SK-N-SH (cell line): ENCODE data around the gene MAP2K7. TPM values are rescaled to one million over a fixed set of nuclear protein-coding genes. Genes with fewer than 3 reads are reported as not detected.

Experiments
- CTCF ChIA-PET: fragments of 300-600, 350-600 bp; formaldehyde crosslinking; extraction: SDS; loops from one replicate; lab custom pipeline; 2021; lab: Yijun Ruan, JAX
- POLR2A ChIA-PET: fragments of 350-600 bp; sonication (Branson Sonifier 250); formaldehyde crosslinking; extraction: SDS; loops from one replicate; lab custom pipeline; 2020; ENCODE audit warnings: antibody characterized with exemption, inconsistent platforms; lab: Yijun Ruan, JAX
- DNase-seq: peaks from one replicate; pipeline ENCODE4 v3.0.0; 2012
- H2AFZ ChIP-seq: fragments of 200-600 bp; sonication (generic); 2 replicates; pipeline ENCODE4 v1.8.1; 2016; ENCODE audit warnings: antibody characterized with exemption, mild to moderate bottlenecking, low read depth
- H3F3A ChIP-seq: fragments of 200-600 bp; sonication (generic); replicated peaks from 2 replicates; pipeline ENCODE3; 2016; ENCODE audit warnings: antibody characterized with exemption, mild to moderate bottlenecking; ENCODE audit not compliant: insufficient read depth
- H3K27ac ChIP-seq, 2 experiments: fragments of 200-500 bp in 1 of 2; fragments of 200-600 bp in 1 of 2; sonication (Bioruptor generic) in 1 of 2; sonication (generic), shearing (Covaris generic) in 1 of 2; 2 replicates each; pipeline versions ENCODE4 v1.5.1 to v1.6.1; 2014 to 2016; ENCODE audit warnings: low read depth in 2 of 2, inconsistent platforms in 1 of 2, low read length in 1 of 2, mild to moderate bottlenecking in 1 of 2, mixed read lengths in 1 of 2
- H3K27me3 ChIP-seq: fragments of 200-600 bp; sonication (generic), shearing (Covaris generic); 2 replicates; pipeline ENCODE4 v1.6.1; 2016; ENCODE audit warnings: mixed run types; ENCODE audit not compliant: insufficient read depth
- H3K36me3 ChIP-seq, 2 experiments: fragments of 200-500 bp in 1 of 2; fragments of 200-600 bp in 1 of 2; sonication (Bioruptor generic) in 1 of 2; sonication (generic) in 1 of 2; replicated peaks in 1 of 2; 2 replicates each; pipeline versions ENCODE3 to v1.5.1; 2014 to 2016; ENCODE audit warnings: low read length in 1 of 2, mild to moderate bottlenecking in 1 of 2; ENCODE audit not compliant: insufficient read depth in 2 of 2, control insufficient read depth in 1 of 2
- H3K4me1 ChIP-seq, 2 experiments: fragments of 200-500 bp in 1 of 2; fragments of 200-600 bp in 1 of 2; sonication (Bioruptor generic) in 1 of 2; sonication (generic), shearing (Covaris generic) in 1 of 2; 2 replicates each; pipeline versions ENCODE4 v1.5.1 to v1.6.1; 2014 to 2016; ENCODE audit warnings: low read depth in 1 of 2, low read length in 1 of 2, mixed run types in 1 of 2; ENCODE audit not compliant: insufficient read depth in 2 of 2, control insufficient read depth in 1 of 2
- H3K4me2 ChIP-seq: fragments of 200-600 bp; sonication (generic), shearing (Covaris generic); 2 replicates; pipeline ENCODE4 v1.6.1; 2017; ENCODE audit warnings: mixed run types
- H3K4me3 ChIP-seq, 2 experiments: fragments of 200-500 bp in 1 of 2; fragments of 200-600 bp in 1 of 2; sonication (Bioruptor generic) in 1 of 2; sonication (generic), shearing (Covaris generic) in 1 of 2; 2 replicates each; pipeline versions ENCODE4 v1.5.1 to v1.8.1; 2014 to 2016; ENCODE audit warnings: low read depth in 2 of 2, inconsistent platforms in 1 of 2, low read length in 1 of 2, mild to moderate bottlenecking in 1 of 2, mixed read lengths in 1 of 2, moderate library complexity in 1 of 2
- H3K79me2 ChIP-seq: fragments of 200-600 bp; sonication (generic); 2 replicates; pipeline ENCODE4 v1.8.1; 2017; ENCODE audit warnings: mild to moderate bottlenecking; ENCODE audit not compliant: insufficient read depth
- H3K9ac ChIP-seq: fragments of 200-600 bp; sonication (generic); 2 replicates; pipeline ENCODE4 v1.6.1; 2017; ENCODE audit warnings: mixed run types
- H3K9me2 ChIP-seq: fragments of 200-600 bp; sonication (generic); 2 replicates; pipeline ENCODE4 v1.6.1; 2017; ENCODE audit warnings: mixed run types
- H3K9me3 ChIP-seq: fragments of 200-600 bp; sonication (generic); 2 replicates; pipeline ENCODE4 v1.6.1; 2017; ENCODE audit warnings: mixed run types, mild to moderate bottlenecking, moderate library complexity
- H4K20me1 ChIP-seq: fragments of 200-600 bp; sonication (generic); 2 replicates; pipeline ENCODE4 v1.6.1; 2017; ENCODE audit warnings: mild to moderate bottlenecking, mixed run types; ENCODE audit not compliant: insufficient read depth
- EP300 ChIP-seq, 2 experiments: IDR thresholded peaks; 2 replicates each; pipeline versions ENCODE4 v1.4.0 to v1.6.1; 2012; ENCODE audit warnings: borderline replicate concordance in 1 of 2, low read depth in 1 of 2, low read length in 1 of 2
- FOSL2 ChIP-seq: IDR thresholded peaks from 2 replicates; pipeline ENCODE4 v1.4.0; 2012; ENCODE audit warnings: low read depth, mild to moderate bottlenecking, moderate library complexity, borderline replicate concordance
- FOXM1 ChIP-seq: IDR thresholded peaks from 2 replicates; pipeline ENCODE4 v1.4.0; 2012; ENCODE audit warnings: low read depth, mild to moderate bottlenecking
- GABPA ChIP-seq: IDR thresholded peaks from 2 replicates; pipeline ENCODE4 v1.4.0; 2012; ENCODE audit warnings: low read depth, mild to moderate bottlenecking
- GATA2 ChIP-seq: sonication (generic); formaldehyde crosslinking; IDR thresholded peaks from 2 replicates; pipeline ENCODE4 v1.5.0; 2020; ENCODE audit warnings: mild to moderate bottlenecking, missing genetic modification reagents
- IRF3 ChIP-seq: fragments of 150-350 bp; IDR thresholded peaks from 2 replicates; pipeline ENCODE4 v1.6.1; 2016; ENCODE audit warnings: mild to moderate bottlenecking, low read depth, low read length
- MAX ChIP-seq: IDR thresholded peaks from 2 replicates; pipeline ENCODE4 v1.4.0; 2012; ENCODE audit warnings: low read depth
- MXI1 ChIP-seq: IDR thresholded peaks from 2 replicates; pipeline ENCODE4 v1.6.1; 2012; ENCODE audit warnings: mild to moderate bottlenecking, low read depth, low read length, improper control_type of control experiment
- POLR2AphosphoS5 ChIP-seq: IDR thresholded peaks from 2 replicates; pipeline ENCODE4 v1.6.1; 2012; ENCODE audit warnings: low read depth, low read length
- RAD21 ChIP-seq: IDR thresholded peaks from 2 replicates; pipeline ENCODE4 v1.6.1; 2012; ENCODE audit warnings: mild to moderate bottlenecking, low read length
- RCOR1 ChIP-seq: fragments of 150-350 bp; IDR thresholded peaks from 2 replicates; pipeline ENCODE4 v1.6.1; 2017; ENCODE audit warnings: antibody characterized with exemption, low read length
- RFX5 ChIP-seq: IDR thresholded peaks from 2 replicates; pipeline ENCODE4 v1.6.1; 2012; ENCODE audit warnings: mild to moderate bottlenecking, improper control_type of control experiment, low read length
- RXRA ChIP-seq: IDR thresholded peaks from 2 replicates; pipeline ENCODE4 v1.4.0; 2012; ENCODE audit warnings: low read depth, mild to moderate bottlenecking, borderline replicate concordance
- SIN3A ChIP-seq: IDR thresholded peaks from 2 replicates; pipeline ENCODE4 v1.6.1; 2012; ENCODE audit warnings: low read depth, mild to moderate bottlenecking, low read length, moderate library complexity, borderline replicate concordance
- SMC3 ChIP-seq: IDR thresholded peaks from 2 replicates; pipeline ENCODE4 v1.6.1; 2012; ENCODE audit warnings: low read depth, low read length, improper control_type of control experiment
- USF1 ChIP-seq: IDR thresholded peaks from 2 replicates; pipeline ENCODE4 v1.4.0; 2012; ENCODE audit warnings: low read depth, borderline replicate concordance
- ZBTB33 ChIP-seq: IDR thresholded peaks from 2 replicates; pipeline ENCODE4 v1.4.0; 2012; ENCODE audit warnings: low read depth, borderline replicate concordance
- WGBS: methylation state at CpG from one replicate; pipeline ENCODE4 v1.1.6; 2017; ENCODE audit warnings: low lambda C conversion rate; 5-methylcytosine and 5-hydroxymethylcytosine counted together
- polyA plus RNA-seq, 3 experiments: library from polyadenylated mRNA; depleted of rRNA; stranded (reverse); fragments of >200 nt; gene quantifications; 2 replicates each; pipeline ENCODE4 v1.2.3, GENCODE V29; 2012

The MAP2K7 gene
- polyA plus RNA-seq, 1 of the 3 experiments (the other 2 are of a cell fraction): 13.0 TPM

- Histone ChIP-seq H3F3A (no peaks in the 10 kb centered on the region), H3K36me3 (no peaks in the 10 kb centered on the region), H3K27ac (no peak overlapping the region), H3K9me3 (no peaks in the 10 kb centered on the region), H3K27me3 (no peaks in the 10 kb centered on the region), H2AFZ (no peak overlapping the region), H4K20me1 (no peaks in the 10 kb centered on the region), H3K79me2 (no peaks in the 10 kb centered on the region), H3K4me1 (peaks cover 0 to 13% of the 10 kb centered on the region in 2 experiments; a peak in 1 of 4 replicates), H3K9ac (no peak overlapping the region), H3K4me2 (no peak overlapping the region), H3K4me3 (no peak overlapping the region), H3K9me2 (no peaks in the 10 kb centered on the region)
- 54% methylated on average over 9 of the region's 10 CpGs for WGBS
- CTCF ChIA-PET: interaction anchor here (1.7 kb wide), 1 partner anchor 11 kb away, joined by 5 read pairs; no protein-coding TSS in a partner anchor
- no peak for DNase-seq
- TF ChIP-seq GATA2 (CRISPR knock-in tag): no peak
- no peak for TF ChIP-seq SMC3
- no peak for TF ChIP-seq IRF3
- no peak for TF ChIP-seq USF1
- no peak for TF ChIP-seq SIN3A
- TF ChIP-seq MXI1: no peak
- no peak for TF ChIP-seq RXRA
- TF ChIP-seq POLR2AphosphoS5: no peak
- TF ChIP-seq FOSL2: no peak
- no peak for TF ChIP-seq RCOR1
- no peak for TF ChIP-seq RFX5
- no peak for TF ChIP-seq ZBTB33
- TF ChIP-seq EP300 (IDR thresholded peaks at IDR 0.05; ENCODE audit: borderline replicate concordance in 1 of 2, low read depth in 1 of 2, low read length in 1 of 2): no peak
- TF ChIP-seq GABPA: no peak
- TF ChIP-seq FOXM1: no peak
- no peak for TF ChIP-seq RAD21
- no peak for TF ChIP-seq MAX
- POLR2A ChIA-PET: no interaction called here
Measured at GRCh38 chr19:7865262-7865911, 38.3 kb upstream of the MAP2K7 start.
